ENCODE data around the gene SEPTIN8.
"Not testable (repeated sequence)": the region's sequence is repeated elsewhere in the genome, so short reads cannot be mapped to it uniquely, and the experiment has no call there.

Gene SEPTIN8

DNA sequence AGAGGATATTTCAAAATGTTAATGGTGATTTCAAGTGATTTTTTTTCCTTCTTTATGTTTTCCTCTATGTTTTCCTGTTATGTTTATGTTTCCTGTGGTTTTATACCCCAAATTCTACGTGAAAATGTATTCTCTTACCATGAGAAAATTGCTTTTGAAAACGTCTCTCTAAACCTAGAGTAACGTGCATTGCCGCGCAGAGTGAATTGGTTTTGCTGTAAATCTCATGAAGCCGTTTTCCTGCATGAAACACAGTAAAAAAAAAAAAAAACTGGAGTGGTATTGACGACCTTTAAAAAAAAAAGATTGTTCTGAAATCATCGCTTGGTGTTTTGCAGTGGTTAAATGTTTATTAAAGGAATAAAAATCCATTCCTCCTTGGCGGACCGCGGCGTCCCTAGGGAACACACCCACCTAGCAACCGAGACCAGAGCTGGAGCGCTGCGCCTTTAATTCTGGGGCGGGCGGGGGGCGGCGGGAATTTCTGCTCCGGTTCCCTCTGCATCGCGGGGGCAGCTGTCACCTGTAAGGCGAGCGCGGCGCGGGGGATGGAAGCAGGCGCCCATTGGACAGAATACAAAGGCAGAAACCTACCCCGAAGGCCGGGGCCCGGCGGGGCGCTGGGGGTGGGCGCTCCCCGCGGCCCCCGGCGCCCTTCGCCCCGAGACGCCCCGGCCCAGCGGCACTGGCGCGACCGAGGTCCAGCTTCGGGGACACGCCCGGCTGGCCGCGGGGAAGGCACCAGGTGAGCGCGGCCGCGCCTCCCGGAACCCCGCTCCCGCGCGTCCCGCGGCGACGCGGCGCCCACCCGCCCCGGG, 36.0 kb upstream of the SEPTIN8 start, which contains the start of gene SOWAHA:
SOWAHA (plus strand) TSS at position 522 of the 818 bp plus-strand sequence. CDS start 320 bp downstream, outside the sequence.
- DNase-seq (ENCODE audit: low spot score) = no peak

DNA sequence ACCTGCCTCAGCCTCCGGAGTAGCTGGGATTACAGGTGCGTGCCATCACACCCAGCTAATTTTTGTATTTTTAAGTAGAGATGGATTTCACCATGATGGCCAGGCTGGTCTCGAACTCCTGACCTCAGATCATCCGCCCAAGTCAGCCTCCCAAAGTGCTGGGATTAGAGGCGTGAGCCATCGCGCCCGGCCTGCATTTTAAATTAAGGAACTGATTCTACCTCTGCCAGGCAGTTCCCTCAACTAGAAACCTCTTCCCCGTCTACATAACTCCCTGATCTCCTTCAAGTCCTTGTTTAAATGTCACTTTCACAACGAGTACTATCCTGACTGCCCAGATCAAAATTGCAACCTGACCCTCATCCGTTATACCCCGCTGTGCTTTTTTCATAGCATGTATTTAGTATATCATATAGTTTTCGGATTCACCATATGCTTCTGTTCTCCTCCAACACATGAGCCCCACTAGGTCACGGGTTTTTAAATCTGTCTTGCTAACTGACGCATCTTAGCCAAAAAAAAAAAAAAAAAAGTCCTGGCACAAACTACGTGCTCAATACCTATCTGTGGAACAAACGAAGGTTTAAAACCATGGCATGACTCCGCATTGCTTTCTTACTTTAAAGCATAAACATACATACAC, 35.2 kb upstream of the SEPTIN8 start:
- DNase-seq (ENCODE audit: low spot score) = no peak

DNA sequence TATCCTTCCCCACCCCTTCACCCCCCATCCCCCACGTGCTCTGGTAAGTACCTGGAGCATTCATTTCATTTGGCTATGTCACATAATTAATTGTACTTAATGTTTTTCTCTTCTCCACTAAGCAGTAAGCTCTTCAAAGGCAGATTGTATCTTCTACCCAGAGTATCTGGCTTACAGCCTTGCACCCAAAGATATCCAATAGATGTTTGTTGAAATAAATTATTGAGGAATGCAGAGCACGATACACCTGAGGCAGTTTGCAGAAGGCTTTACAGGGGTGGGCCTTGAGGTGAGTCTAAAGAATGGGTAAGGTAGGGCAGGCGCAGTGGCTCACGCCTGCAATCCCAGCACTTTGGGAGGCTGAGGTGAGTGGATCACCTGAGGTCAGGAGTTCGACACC, 33.6 kb upstream of the SEPTIN8 start:
- DNase-seq (ENCODE audit: low spot score) = no peak

DNA sequence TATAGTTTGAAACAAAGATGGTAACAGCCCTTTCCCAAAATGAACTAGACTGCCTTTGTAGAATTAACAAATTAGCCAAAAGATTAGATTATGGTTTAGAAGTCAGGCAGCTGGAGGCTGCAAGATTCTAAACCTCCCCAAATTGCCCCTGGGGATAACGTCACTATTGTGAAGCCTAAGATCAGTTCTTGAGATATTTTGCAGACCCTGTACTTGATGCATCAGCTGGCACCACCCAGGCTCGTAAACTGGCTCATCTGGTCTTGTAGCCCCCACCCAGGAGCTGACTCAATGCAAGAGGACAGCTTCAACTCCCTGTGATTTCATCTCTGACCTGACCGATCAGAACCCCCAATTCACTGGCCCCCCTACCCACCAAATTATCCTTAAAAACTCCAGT, 31.8 kb upstream of the SEPTIN8 start:
- no peak for DNase-seq (ENCODE audit: low spot score)

- DNase-seq (ENCODE audit: low spot score) = no peak
Observed at GRCh38 chr5:132808448-132808847, 31.4 kb upstream of the SEPTIN8 start.

DNA sequence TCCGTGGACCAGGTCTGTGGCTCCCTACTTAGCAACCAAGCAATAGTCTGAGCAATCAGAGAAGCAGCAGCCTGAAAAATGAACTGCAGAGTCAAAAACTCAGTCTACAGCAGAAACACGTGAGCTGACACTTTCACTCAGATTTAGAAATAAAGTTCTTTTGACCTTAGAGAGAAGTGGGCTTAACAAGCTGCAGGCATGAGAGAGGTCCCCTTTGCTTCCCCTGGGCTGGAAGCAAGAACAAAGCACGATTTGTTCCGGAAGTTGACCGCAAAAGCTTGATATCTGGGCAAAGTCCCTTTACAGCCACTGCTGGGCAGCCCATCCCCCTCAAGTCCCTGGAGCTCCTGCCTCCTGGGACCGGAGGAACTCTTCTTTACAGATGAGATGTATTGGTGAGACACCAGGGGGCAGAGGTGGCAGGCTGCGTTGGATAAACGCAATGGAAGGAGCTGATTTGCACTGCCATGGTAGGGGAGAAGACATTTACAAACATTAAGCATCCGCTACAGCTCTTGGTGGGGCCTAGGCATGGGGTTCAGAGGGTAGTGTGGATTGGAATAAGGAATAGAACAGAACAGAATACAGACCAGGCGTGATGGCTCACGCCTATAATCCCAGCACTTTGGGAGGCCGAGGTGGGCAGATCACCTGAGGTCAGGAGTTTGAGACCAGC, 30.3 kb upstream of the SEPTIN8 start:
- peak; percentile 75 for DNase-seq (ENCODE audit: low spot score)

- DNase-seq (ENCODE audit: low spot score) = not testable (repeated sequence)
Observed at GRCh38 chr5:132806804-132807162, 29.7 kb upstream of the SEPTIN8 start.

DNA sequence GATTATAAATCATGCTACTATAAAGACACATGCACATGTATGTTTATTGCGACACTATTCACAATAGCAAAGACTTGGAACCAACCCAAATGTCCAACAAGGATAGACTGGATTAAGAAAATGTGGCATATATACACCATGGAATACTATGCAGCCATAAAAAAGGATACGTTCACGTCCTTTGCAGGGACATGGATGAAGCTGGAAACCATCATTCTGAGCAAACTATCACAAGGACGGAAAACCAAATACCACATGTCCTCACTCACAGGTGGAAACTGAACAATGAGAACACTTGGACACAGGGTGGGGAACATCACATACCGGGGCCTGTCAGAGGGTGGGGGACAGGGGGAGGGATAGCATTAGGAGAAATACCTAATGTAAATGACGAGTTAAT, 28.8 kb upstream of the SEPTIN8 start:
- DNase-seq (ENCODE audit: low spot score) = not testable (repeated sequence)

DNA sequence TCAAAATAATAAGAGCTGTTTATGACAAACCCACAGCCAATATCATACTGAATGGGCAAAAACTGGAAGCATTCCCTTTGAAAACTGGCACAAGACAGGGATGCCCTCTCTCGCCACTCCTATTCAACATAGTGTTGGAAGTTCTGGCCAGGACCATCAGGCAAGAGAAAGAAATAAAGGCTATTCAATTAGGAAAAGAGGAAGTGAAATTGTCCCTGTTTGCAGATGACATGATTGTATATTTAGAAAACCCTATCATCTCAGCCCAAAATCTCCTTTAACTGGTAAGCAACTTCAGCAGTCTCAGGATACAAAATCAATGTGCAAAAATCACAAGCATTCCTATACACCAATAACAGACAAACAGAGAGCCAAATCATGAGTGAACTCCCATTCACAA, 27.2 kb upstream of the SEPTIN8 start:
- not testable (repeated sequence) for DNase-seq (ENCODE audit: low spot score)

GRCh38 chr5:132802685-132803066, 25.6 kb upstream of the SEPTIN8 start:
- DNase-seq (ENCODE audit: low spot score) = not testable (repeated sequence)

DNA sequence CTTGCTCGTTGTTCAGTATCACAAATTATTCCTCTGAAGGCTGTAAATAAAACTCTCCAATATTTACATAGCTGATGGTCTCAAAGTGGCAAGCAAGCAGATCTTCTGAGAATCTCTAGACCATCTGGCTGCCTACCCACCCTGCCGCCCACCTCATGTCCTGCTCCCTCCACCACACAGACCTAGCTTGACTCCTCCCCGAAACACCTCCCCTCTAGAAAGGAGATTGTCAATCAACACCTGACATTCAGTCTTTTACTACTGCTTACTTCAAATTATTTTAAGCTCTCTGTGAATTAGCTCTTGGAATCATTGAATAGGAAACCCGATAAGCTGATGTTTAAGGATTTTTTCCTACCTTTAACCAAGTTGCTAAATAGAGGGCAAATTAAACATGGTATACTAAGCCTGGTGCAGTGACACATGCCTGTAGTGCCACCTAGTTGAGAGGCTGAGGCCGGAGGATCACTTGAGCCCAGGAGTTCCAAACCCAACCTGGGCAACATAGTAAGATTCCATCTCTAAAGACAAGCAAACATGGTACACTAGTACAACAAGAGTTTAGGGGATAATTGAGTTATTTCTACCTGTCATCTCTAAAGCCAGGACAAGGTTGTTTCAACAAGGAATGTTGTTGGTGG, 25.1 kb upstream of the SEPTIN8 start:
- DNase-seq (ENCODE audit: low spot score) = no peak

DNA sequence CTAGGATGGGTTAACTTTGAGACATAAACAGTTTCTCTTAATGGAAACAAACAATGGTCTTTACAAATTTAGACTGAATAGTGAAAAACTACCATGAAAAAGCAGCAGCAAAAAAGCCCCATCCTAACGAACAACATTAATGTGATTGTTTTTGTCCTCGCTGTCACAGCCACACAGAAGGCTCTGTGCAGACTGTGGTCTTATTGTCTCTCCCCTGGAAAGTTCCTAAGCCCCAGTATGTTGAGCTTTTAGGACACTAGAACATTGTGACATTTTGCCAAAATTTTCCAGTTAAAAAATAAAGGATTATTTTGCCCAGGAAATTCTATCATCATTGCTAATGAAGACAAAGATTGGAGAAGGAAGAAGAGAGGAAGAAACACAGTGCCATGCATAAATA, 23.5 kb upstream of the SEPTIN8 start:
- DNase-seq (ENCODE audit: low spot score) = no peak

GRCh38 chr5:132799392-132799791, 22.4 kb upstream of the SEPTIN8 start:
- no peak for DNase-seq (ENCODE audit: low spot score)

DNA sequence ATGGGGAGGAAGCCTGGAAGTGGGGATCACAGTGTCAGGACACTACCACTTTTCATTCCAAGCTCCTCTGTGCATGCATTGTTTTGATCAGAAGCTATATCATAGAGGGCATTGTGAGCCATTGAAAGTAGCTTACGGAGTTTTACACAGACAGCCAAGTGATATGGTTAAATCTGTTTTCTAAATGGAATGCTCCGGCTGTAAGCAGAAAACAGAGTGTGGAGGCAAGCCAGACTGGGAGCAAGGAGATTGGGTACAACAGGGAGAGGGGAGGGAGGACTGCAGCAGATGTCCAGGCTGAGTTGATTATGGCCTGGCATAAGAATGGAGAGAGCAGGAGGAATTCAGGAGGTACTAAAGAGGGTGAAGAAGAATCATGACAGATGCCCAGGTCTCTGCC, 20.6 kb upstream of the SEPTIN8 start:
- no peak for DNase-seq (ENCODE audit: low spot score)

DNA sequence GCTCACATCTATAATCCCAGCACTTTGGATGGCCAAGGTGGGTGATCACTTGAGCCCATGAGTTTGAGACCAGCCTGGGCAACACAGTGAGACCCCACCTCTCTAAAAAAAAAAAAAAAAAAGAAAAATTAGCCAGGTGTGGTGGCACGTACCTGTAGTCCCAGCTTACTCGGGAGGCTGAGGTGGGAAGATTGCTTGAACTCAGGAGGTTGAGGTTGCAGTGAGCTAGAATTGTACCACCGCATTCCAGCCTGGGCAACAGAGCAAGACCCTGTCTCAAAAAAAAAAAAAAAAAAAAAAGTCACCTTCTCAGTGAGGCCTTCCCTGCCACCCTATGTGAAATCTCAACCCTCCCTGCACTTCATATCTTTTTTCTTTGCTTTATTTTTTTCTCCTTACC, 14.0 kb upstream of the SEPTIN8 start:
- DNase-seq (ENCODE audit: low spot score) = no peak

- no peak for DNase-seq (ENCODE audit: low spot score)
Observed at GRCh38 chr5:132790201-132790865, 13.3 kb upstream of the SEPTIN8 start.

DNA sequence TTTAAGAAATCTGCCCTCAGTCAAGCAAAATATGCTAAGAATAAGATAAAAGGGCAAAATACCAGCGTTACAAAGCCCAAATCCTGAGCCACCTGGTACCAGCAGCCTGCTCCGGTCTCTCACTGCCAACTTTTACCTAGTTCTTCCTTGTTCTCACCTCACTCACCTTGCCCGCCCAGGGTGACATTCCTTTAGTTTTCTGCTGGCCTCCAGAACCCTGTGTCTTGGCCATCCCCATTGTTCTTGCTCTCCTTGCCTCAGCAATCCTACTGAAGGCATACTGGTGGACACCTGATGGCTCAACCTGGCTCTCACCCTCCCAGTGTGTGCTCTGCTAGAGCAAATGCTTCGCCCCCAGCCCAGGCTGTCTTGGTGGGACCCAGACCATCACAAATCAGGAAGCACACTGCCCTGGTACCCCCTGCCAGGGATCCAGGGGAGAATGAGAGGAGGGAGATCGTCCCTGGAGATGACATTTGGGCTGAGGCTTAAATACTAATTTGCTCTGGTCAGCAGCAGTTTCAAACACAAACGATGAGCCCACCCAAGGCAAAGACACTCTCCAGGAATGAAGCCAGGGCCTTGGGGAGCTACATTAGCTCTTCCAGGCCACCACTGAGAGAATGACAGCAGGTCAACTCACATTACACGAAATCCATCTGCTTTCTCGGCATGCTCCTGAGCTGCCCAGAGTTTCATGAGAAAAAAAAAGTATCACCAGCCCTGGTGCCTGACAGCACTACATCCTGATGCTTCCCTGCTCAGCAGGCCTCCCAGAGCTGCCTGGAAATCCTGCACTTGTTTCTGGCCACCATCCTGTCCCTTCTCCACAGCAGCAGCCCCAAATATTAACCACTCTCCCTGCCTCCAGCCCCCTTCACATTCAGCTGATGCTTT, 12.2 kb upstream of the SEPTIN8 start:
- no peak for DNase-seq (ENCODE audit: low spot score)

GRCh38 chr5:132788508-132788907, 11.5 kb upstream of the SEPTIN8 start:
- DNase-seq (ENCODE audit: low spot score) = no peak

DNA sequence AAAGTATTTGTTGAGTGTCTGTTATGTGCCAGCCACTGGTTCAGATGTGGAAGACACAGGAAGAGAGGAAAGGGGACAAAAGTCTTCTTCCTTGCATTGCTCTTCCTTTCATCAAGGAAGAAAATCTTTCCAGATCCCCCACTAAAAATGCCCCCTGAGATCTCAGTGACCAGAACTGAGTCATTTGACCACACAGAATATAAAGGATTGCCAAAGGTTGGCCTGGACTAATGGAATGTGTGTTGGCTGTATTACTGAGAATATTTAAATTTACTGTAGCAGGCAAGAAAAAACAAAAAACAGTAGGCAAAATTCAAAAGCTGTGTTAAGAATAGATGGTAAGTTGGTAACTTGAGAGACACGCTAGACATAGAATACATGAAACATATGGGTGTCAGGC, 10.0 kb upstream of the SEPTIN8 start:
- no peak for DNase-seq (ENCODE audit: low spot score)

DNA sequence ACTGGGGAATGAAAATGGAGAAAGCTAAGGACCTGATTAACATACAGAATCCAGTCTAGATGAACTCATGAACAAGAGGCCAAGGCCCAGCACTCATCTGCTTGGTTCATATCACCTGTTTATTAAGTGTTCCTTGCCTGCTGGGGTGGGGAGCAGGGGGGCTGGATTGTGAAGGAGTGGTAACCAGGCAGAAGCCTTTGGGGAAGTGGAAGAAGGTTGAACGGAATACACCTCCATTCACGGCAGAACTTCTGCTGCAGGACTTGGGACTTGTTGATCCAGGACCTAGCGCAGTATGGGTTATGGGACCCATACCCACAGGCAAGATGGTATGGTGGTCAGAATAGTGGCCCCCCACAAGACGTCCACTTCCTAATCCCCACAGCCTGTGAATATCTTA, 8.8 kb upstream of the SEPTIN8 start:
- no peak for DNase-seq (ENCODE audit: low spot score)

DNA sequence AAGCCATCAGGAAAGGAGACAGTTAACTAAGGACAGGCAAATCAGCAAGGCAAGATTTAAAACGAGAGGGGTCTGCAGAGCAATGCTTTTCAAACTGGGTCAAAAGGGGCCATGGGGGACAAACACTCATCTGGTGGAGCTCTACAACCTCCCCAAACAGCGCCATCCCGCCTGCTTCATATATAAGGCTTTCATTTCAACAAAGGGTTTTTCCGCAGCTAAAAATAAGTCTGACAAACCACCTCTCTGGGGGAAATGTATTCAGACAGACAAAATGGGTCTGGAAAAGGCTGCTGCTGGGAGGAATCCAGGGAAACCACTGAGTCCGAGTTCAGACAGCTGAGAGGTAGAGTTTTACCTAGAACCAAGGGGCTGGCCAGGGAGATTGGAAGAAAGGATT, 8.3 kb upstream of the SEPTIN8 start:
- no peak for DNase-seq (ENCODE audit: low spot score)
